ENCODE data around the gene GPR15LG.
"Not testable (repeated sequence)": the region's sequence is repeated elsewhere in the genome, so short reads cannot be mapped to it uniquely, and the experiment has no call there.

GPR15LG gene

DNA sequence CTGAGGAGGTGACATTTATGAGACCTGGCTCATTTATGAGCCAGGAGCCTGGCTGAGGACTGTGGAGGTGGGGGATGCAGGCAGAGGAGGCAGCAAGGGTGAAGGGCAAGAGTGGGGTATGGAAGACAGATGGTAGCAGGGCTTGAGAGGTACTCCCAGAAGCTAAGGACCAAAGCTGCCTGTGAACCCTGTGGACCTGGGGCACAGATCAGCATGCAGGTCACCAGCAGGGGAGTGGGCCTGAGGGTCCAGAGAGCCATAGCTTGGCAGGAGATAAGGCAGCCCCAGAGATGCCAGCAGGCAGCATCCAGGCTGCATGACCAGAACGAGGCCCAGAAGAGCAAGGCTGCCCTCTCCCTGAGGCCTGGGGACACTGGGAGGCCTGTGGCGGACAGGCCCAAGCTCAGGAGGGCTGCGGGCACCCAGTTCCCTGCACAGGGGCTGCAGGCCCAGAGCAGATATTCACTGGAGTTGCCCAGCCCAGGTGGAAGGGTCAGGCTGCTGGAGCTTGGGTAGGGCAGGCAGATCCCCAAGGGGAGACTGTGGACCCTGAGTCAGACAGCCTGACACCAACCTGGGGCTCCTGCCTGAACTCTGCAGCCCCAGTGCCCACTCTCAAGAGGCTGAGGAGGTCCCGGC is 3.4 kb downstream of the GPR15LG start:
- no peaks in the 10 kb centered on the region for H3K9me3 ChIP-seq (ENCODE audit: control insufficient read depth, insufficient read depth, low read length)
- no peak overlapping the region for H3K27ac ChIP-seq (ENCODE audit: low read length)
- DNase-seq (ENCODE audit: low read depth, low spot score): no peak
- H3K4me1 ChIP-seq (ENCODE audit: control insufficient read depth, insufficient read depth, low read length): no peaks in the 10 kb centered on the region
- no peaks in the 10 kb centered on the region for H3K36me3 ChIP-seq (ENCODE audit: control insufficient read depth, insufficient read depth, low read length)
- no CpG with 5 or more reads among the region's 4 CpGs for WGBS (ENCODE audit: insufficient coverage, insufficient read length)
- H3K4me3 ChIP-seq (ENCODE audit: low read length): no peak overlapping the region
- H3K27me3 ChIP-seq (ENCODE audit: control insufficient read depth, insufficient read depth, low read length): no peaks in the 10 kb centered on the region

DNA sequence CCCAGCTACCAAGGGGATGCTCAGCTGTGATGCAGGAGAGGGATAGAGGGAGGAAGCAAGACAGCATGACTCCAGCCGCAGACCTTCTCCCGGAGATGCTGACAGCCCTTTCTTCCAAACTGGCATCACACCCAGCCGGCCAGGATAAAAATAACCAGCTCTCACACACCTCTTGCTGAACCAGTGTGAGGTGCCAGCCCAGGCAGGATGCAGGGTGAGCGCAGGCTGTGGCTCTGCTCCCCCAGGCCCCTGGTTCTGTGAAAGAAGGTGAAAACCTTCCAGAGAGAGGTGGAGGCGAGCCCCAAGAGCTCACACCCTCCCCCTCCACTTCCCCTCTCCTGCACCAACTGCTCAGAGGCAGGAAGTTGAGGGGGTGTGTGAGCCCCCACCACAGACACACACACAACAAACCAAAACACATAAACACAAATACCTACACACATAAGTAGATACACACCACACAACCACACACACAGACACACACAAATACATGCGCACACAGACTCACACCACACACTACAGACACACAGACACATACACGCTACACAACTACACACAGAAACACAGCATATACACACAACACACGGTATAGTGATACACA is 4.0 kb downstream of the GPR15LG start:
- H3K27ac ChIP-seq (ENCODE audit: low read length): no peak overlapping the region
- WGBS (ENCODE audit: insufficient coverage, insufficient read length): no CpG with 5 or more reads among the region's 8 CpGs
- H3K27me3 ChIP-seq (ENCODE audit: control insufficient read depth, insufficient read depth, low read length): no peaks in the 10 kb centered on the region
- no peaks in the 10 kb centered on the region for H3K9me3 ChIP-seq (ENCODE audit: control insufficient read depth, insufficient read depth, low read length)
- no peaks in the 10 kb centered on the region for H3K4me1 ChIP-seq (ENCODE audit: control insufficient read depth, insufficient read depth, low read length)
- H3K36me3 ChIP-seq (ENCODE audit: control insufficient read depth, insufficient read depth, low read length): no peaks in the 10 kb centered on the region
- no peak overlapping the region for H3K4me3 ChIP-seq (ENCODE audit: low read length)
- no peak for DNase-seq (ENCODE audit: low read depth, low spot score)

DNA sequence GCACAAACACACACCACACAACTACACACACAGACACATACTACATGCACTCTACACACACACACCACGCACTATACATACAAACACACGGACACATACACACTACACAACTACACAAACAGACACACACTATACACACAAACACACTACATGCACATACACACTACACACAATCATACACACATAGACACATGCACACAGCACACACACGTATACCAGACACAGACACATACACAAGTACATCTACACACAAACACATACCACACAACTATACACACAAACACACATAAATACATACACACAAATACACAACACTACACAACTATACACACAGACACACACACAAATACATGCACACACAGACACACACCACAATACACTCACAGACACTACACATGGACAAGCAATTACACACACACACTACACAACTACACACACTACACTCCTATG is 4.6 kb downstream of the GPR15LG start:
- H3K27ac ChIP-seq (ENCODE audit: low read length): no peak overlapping the region
- no peak for DNase-seq (ENCODE audit: low read depth, low spot score)
- H3K9me3 ChIP-seq (ENCODE audit: control insufficient read depth, insufficient read depth, low read length): no peaks in the 10 kb centered on the region
- no peaks in the 10 kb centered on the region for H3K36me3 ChIP-seq (ENCODE audit: control insufficient read depth, insufficient read depth, low read length)
- WGBS (ENCODE audit: insufficient coverage, insufficient read length): 100% methylated on average over 3 of the region's 3 CpGs
- no peaks in the 10 kb centered on the region for H3K27me3 ChIP-seq (ENCODE audit: control insufficient read depth, insufficient read depth, low read length)
- no peaks in the 10 kb centered on the region for H3K4me1 ChIP-seq (ENCODE audit: control insufficient read depth, insufficient read depth, low read length)
- no peak overlapping the region for H3K4me3 ChIP-seq (ENCODE audit: low read length)

DNA sequence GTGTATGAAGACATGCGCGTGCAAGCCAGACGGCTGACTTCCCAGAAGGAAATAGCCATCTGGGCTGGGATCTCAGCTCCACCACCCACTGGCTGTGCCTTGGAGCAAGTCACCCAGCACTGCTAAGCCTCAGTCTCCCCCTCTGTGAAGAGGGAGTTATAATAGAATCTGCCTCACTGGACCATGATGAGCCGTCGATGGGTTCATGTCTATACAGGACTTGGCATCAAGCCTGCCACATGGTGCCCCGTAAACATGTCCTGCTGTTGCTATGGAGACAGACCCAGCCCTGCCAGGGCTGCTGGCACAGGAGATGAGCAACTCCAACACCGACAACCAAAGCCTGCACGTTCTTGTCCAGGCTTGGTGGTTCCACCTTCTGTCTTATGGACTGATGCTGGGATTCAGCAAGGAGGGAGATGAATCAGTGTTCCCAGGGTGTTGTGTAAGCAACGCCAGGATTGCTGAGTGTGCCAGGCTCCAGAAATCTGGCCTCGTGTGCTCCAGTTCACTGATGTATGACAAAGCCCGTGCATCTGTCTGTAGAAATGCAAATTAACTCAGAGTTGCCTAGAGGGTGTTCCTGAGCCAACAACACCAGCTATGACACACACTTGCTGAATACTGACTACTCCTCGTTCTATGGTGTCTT is 5.6 kb downstream of the GPR15LG start:
- no peaks in the 10 kb centered on the region for H3K9me3 ChIP-seq (ENCODE audit: control insufficient read depth, insufficient read depth, low read length)
- H3K27ac ChIP-seq (ENCODE audit: low read length): no peak overlapping the region
- H3K36me3 ChIP-seq (ENCODE audit: control insufficient read depth, insufficient read depth, low read length): no peaks in the 10 kb centered on the region
- H3K4me1 ChIP-seq (ENCODE audit: control insufficient read depth, insufficient read depth, low read length): no peaks in the 10 kb centered on the region
- no peaks in the 10 kb centered on the region for H3K27me3 ChIP-seq (ENCODE audit: control insufficient read depth, insufficient read depth, low read length)
- no peak overlapping the region for H3K4me3 ChIP-seq (ENCODE audit: low read length)
- no CpG with 5 or more reads among the region's 12 CpGs for WGBS (ENCODE audit: insufficient coverage, insufficient read length)
- DNase-seq (ENCODE audit: low read depth, low spot score): no peak

DNA sequence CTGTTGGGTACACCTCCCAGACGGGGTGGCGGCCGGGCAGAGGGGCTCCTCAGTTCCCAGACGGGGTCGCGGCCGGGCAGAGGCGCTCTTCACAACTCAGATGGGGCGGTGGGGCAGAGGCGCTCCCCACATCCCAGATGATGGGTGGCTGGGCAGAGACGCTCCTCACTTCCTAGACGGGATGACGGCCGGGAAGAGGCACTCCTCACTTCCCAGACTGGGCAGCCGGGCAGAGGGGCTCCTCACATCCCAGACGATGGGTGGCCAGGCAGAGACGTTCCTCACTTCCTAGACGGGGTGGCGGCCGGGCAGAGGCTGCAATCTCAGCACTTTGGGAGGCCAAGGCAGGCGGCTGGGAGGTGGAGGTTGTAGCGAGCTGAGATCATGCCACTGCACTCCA is 6.8 kb downstream of the GPR15LG start:
- DNase-seq (ENCODE audit: low read depth, low spot score); H3K9me3 ChIP-seq (ENCODE audit: control insufficient read depth, insufficient read depth, low read length); H3K4me1 ChIP-seq (ENCODE audit: control insufficient read depth, insufficient read depth, low read length); H3K27me3 ChIP-seq (ENCODE audit: control insufficient read depth, insufficient read depth, low read length); H3K27ac ChIP-seq (ENCODE audit: low read length); H3K4me3 ChIP-seq (ENCODE audit: low read length); H3K36me3 ChIP-seq (ENCODE audit: control insufficient read depth, insufficient read depth, low read length): not testable (repeated sequence)
- no CpG with 5 or more reads among the region's 22 CpGs for WGBS (ENCODE audit: insufficient coverage, insufficient read length)

DNA sequence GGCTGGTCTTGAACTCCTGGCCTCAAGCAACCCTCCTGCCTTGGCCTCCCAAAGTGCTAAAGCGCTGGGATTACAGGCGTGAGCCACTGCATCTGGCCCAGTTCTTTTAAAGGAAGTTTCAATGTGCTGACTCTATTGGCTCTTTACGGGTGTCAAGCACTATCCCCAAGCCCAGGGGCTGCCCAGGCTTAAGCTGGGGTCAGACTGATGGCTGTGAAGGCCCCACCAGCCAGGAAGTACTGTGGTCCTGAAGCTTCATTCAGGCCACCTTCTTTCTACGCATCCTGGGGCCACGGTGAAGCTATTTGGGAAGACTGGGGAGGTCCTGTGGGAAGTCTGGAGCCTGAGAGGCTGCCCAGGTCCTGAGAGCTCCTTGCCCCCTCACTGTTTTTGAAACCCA is 8.0 kb downstream of the GPR15LG start:
- H3K27ac ChIP-seq (ENCODE audit: low read length): no peak overlapping the region
- WGBS (ENCODE audit: insufficient coverage, insufficient read length): no CpG with 5 or more reads among the region's 5 CpGs
- no peaks in the 10 kb centered on the region for H3K4me1 ChIP-seq (ENCODE audit: control insufficient read depth, insufficient read depth, low read length)
- H3K36me3 ChIP-seq (ENCODE audit: control insufficient read depth, insufficient read depth, low read length): no peaks in the 10 kb centered on the region
- H3K27me3 ChIP-seq (ENCODE audit: control insufficient read depth, insufficient read depth, low read length): no peaks in the 10 kb centered on the region
- H3K4me3 ChIP-seq (ENCODE audit: low read length): no peak overlapping the region
- no peaks in the 10 kb centered on the region for H3K9me3 ChIP-seq (ENCODE audit: control insufficient read depth, insufficient read depth, low read length)
- no peak for DNase-seq (ENCODE audit: low read depth, low spot score)

DNA sequence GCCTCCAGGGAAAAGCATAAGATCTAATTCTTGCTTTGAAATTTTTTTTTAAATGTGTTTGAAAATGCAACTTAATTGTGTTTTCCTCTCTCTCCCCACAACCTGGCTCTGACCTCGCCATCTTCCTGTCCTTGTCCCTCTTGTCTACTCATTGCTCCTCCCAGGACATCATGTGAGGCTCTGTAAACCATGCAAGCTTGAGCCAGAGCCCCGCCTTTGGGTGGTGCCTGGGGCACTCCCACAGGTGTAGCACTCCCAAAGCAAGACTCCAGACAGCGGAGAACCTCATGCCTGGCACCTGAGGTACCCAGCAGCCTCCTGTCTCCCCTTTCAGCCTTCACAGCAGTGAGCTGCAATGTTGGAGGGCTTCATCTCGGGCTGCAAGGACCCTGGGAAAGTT is 10.9 kb downstream of the GPR15LG start:
- DNase-seq (ENCODE audit: low read depth, low spot score): no peak
- H3K4me3 ChIP-seq (ENCODE audit: low read length): no peak overlapping the region
- WGBS (ENCODE audit: insufficient coverage, insufficient read length): no CpG with 5 or more reads among the region's 4 CpGs

DNA sequence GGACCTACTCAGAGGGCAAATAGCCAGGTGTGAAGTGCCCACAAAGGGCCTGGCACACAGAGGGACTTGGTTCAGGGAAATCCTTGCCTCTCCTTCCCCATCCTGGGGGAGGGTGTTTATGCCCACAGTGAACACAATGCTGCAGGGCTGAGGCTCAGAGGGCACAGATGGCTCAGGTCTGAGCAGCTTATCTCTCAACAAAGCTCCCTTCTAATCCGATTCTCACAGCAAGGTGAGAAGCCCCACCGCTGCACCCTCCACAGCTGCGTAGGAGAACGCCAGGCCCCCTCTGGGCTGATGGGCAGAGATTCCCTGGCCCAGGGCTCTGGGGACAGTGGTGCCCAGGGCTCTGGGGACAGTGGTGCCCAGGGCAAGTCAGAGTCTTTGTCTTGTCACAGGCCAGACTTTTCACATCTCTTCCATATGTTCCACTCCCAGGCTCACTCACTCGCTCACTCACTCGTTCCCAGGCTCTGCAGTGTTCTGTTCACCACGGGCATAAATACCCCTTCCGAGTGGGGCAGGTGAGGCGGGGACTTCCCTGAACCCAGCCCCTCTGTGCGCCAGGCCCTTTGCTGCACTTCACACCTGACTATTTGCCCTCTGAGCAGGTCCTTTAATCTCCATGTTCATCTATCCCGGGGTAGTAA is 12.1 kb downstream of the GPR15LG start:
- Histone ChIP-seq H3K4me3 (ENCODE audit: low read length) (no peak overlapping the region), H3K36me3 (ENCODE audit: control insufficient read depth, insufficient read depth, low read length) (no peaks in the 10 kb centered on the region), H3K9me3 (ENCODE audit: control insufficient read depth, insufficient read depth, low read length) (no peaks in the 10 kb centered on the region), H3K27me3 (ENCODE audit: control insufficient read depth, insufficient read depth, low read length) (no peaks in the 10 kb centered on the region), H3K4me1 (ENCODE audit: control insufficient read depth, insufficient read depth, low read length) (no peaks in the 10 kb centered on the region), H3K27ac (ENCODE audit: low read length) (no peak overlapping the region)
- WGBS (ENCODE audit: insufficient coverage, insufficient read length): no CpG with 5 or more reads among the region's 11 CpGs
- DNase-seq (ENCODE audit: low read depth, low spot score): no peak

More for the DNA sequence above, 10.9 kb downstream of the GPR15LG start:
- Histone ChIP-seq H3K27ac (ENCODE audit: low read length) (no peak overlapping the region), H3K4me1 (ENCODE audit: control insufficient read depth, insufficient read depth, low read length) (no peaks in the 10 kb centered on the region), H3K36me3 (ENCODE audit: control insufficient read depth, insufficient read depth, low read length) (no peaks in the 10 kb centered on the region), H3K27me3 (ENCODE audit: control insufficient read depth, insufficient read depth, low read length) (no peaks in the 10 kb centered on the region), H3K9me3 (ENCODE audit: control insufficient read depth, insufficient read depth, low read length) (no peaks in the 10 kb centered on the region)

DNA sequence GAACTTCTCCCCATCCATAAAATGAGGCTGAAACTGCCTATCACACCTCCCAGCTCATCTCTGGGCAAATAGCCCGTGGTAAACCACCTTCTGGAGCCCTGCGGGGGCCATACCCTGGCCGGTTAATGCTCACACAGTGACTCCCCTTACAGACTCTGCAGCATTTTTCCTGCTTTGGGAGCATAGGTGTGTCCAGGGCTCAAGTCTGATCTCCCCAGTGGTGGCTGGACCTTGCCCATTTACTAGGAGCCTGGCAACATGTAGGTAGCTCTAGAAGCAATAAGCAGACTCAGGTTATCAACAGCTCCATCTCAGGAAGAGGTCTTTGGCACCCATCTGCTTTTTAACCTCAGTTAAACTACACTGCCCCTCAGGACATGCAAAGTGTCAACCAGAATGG is 15.2 kb downstream of the GPR15LG start:
- Histone ChIP-seq H3K4me3 (ENCODE audit: low read length) (no peak overlapping the region), H3K4me1 (ENCODE audit: control insufficient read depth, insufficient read depth, low read length) (no peaks in the 10 kb centered on the region), H3K27me3 (ENCODE audit: control insufficient read depth, insufficient read depth, low read length) (peaks cover 4% of the 10 kb centered on the region; the same call in 1 of the 2 replicates), H3K36me3 (ENCODE audit: control insufficient read depth, insufficient read depth, low read length) (no peaks in the 10 kb centered on the region), H3K9me3 (ENCODE audit: control insufficient read depth, insufficient read depth, low read length) (no peaks in the 10 kb centered on the region), H3K27ac (ENCODE audit: low read length) (no peak overlapping the region)
- WGBS (ENCODE audit: insufficient coverage, insufficient read length): no CpG with 5 or more reads among the region's 3 CpGs
- DNase-seq (ENCODE audit: low read depth, low spot score): no peak

DNA sequence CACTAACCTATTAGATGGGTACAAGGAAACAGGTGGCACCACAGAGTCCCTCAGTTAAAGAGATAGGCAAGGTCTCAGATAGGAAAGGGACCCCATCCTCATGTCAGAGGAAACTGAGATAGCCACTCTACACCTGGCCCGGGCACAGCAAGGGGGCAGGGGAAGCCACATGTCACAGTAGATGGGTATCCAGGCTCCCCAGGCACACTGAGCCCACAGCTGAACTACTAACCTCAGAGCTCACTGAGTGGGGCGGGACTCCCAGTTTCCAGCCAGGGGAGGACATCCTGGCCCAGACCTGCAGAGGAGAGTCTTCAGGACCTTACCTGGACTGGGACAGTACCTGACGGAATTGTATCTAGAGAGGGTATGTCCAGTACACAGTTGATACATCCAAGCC is 17.0 kb downstream of the GPR15LG start:
- WGBS (ENCODE audit: insufficient coverage, insufficient read length): no CpG with 5 or more reads among the region's 3 CpGs
- peaks cover 15% of the 10 kb centered on the region; the same call in 1 of the 2 replicates for H3K27me3 ChIP-seq (ENCODE audit: control insufficient read depth, insufficient read depth, low read length)
- no peak for DNase-seq (ENCODE audit: low read depth, low spot score)
- H3K9me3 ChIP-seq (ENCODE audit: control insufficient read depth, insufficient read depth, low read length): no peaks in the 10 kb centered on the region
- H3K27ac ChIP-seq (ENCODE audit: low read length): no peak overlapping the region
- no peaks in the 10 kb centered on the region for H3K36me3 ChIP-seq (ENCODE audit: control insufficient read depth, insufficient read depth, low read length)
- no peaks in the 10 kb centered on the region for H3K4me1 ChIP-seq (ENCODE audit: control insufficient read depth, insufficient read depth, low read length)
- H3K4me3 ChIP-seq (ENCODE audit: low read length): no peak overlapping the region
